Naive thymus-derived CD4-positive, alpha-beta T cell (primary cell): ENCODE data around the gene GARS1. TPM values are rescaled to one million over a fixed set of nuclear protein-coding genes. Genes with fewer than 3 reads are reported as not detected.

Source experiments
- ATAC-seq: fragments of 150-1000 bp; cut with Tn5 transposase; 2 replicates; pipeline ENCODE4 v1.10.0; 2021; ENCODE audit warnings: mild to moderate bottlenecking, moderate library complexity
- CTCF ChIA-PET: fragments of 350-600 bp; sonication (Branson Sonifier 250); formaldehyde crosslinking; loops from one replicate; lab custom pipeline; 2021; ENCODE audit warnings: antibody characterized with exemption; lab: Charles Lee
- POLR2A ChIA-PET: fragments of 350-600 bp; sonication (Branson Sonifier 250); formaldehyde crosslinking; loops from one replicate; lab custom pipeline; 2021; ENCODE audit warnings: antibody characterized with exemption, inconsistent platforms; lab: Charles Lee
- DNase-seq, 9 donors: peaks; one replicate each; pipeline versions ENCODE4 v3.0.0 to v3.0.0-alpha.2; 2020 to 2022; ENCODE audit warnings: mixed read lengths in 1 of 9
- H3K27ac ChIP-seq: one replicate; pipeline ENCODE4 v1.7.0; 2013; ENCODE audit warnings: mild to moderate bottlenecking, low read depth, low read length, moderate library complexity
- H3K27me3 ChIP-seq, 2 donors: one replicate each; pipeline ENCODE4 v1.7.0; 2013; ENCODE audit warnings: low read length in 2 of 2, mild to moderate bottlenecking in 2 of 2, moderate library complexity in 2 of 2; ENCODE audit not compliant: control insufficient read depth in 2 of 2, insufficient read depth in 2 of 2
- H3K36me3 ChIP-seq, 3 experiments: 1 replicate in 2 of 3; 2 replicates in 1 of 3; pipeline ENCODE4 v1.7.0; 2013; ENCODE audit warnings: low read length in 3 of 3, mild to moderate bottlenecking in 3 of 3, moderate library complexity in 1 of 3; ENCODE audit not compliant: insufficient read depth in 3 of 3, control insufficient read depth in 2 of 3
- H3K4me1 ChIP-seq, 2 donors: one replicate each; pipeline ENCODE4 v1.7.0; 2013; ENCODE audit warnings: low read length in 2 of 2, mild to moderate bottlenecking in 2 of 2, moderate library complexity in 1 of 2; ENCODE audit not compliant: control insufficient read depth in 2 of 2, insufficient read depth in 2 of 2
- H3K4me3 ChIP-seq: 2 replicates; pipeline ENCODE4 v1.7.0; 2013; ENCODE audit warnings: mild to moderate bottlenecking, low read length
- H3K9me3 ChIP-seq, 3 experiments: 1 replicate in 2 of 3; 2 replicates in 1 of 3; pipeline ENCODE4 v1.7.0; 2013; ENCODE audit warnings: low read length in 3 of 3; ENCODE audit not compliant: control insufficient read depth in 2 of 3
- H3K27ac Mint-ChIP-seq, 9 donors: one replicate each; pipeline ENCODE4 v1.8.0; 2020 to 2022; ENCODE audit warnings: mixed read lengths in 9 of 9, mild to moderate bottlenecking in 8 of 9, moderate library complexity in 5 of 9, inconsistent platforms in 2 of 9
- H3K27me3 Mint-ChIP-seq, 5 donors: one replicate each; pipeline ENCODE4 v1.8.0; 2021 to 2022; ENCODE audit warnings: mixed read lengths in 5 of 5, mild to moderate bottlenecking in 1 of 5
- H3K36me3 Mint-ChIP-seq, 5 donors: one replicate each; pipeline ENCODE4 v1.8.0; 2020 to 2022; ENCODE audit warnings: mixed read lengths in 5 of 5, mild to moderate bottlenecking in 3 of 5, inconsistent platforms in 1 of 5
- H3K4me1 Mint-ChIP-seq, 7 donors: one replicate each; pipeline ENCODE4 v1.8.0; 2020 to 2022; ENCODE audit warnings: mixed read lengths in 7 of 7, mild to moderate bottlenecking in 3 of 7, inconsistent platforms in 1 of 7
- H3K4me3 Mint-ChIP-seq, 10 donors: one replicate each; pipeline ENCODE4 v1.8.0; 2020 to 2022; ENCODE audit warnings: mild to moderate bottlenecking in 10 of 10, mixed read lengths in 10 of 10, moderate library complexity in 6 of 10, inconsistent platforms in 2 of 10
- H3K9me3 Mint-ChIP-seq, 11 donors: one replicate each; pipeline ENCODE4 v1.8.0; 2020 to 2022; ENCODE audit warnings: mixed read lengths in 11 of 11, mild to moderate bottlenecking in 4 of 11, inconsistent platforms in 1 of 11, moderate library complexity in 1 of 11
- intact Hi-C, 2 donors: fragments of 100-400 bp; cut with micrococcal nuclease; formaldehyde crosslinking; loops; one replicate each; pipeline ENCODE4 v1.15.1; 2023
- polyA plus RNA-seq, 2 donors: library from polyadenylated mRNA; unstranded; fragments of 300-500 nt; fragmentation: Illumina TruSeq; gene quantifications; one replicate each; pipeline ENCODE4 v1.2.3, GENCODE V29; 2021
- total RNA-seq, 6 experiments: library from RNA in 5 of 6; stranded (reverse) in 5 of 6; gene quantifications; 1 replicate in 5 of 6; 2 replicates in 1 of 6; pipeline ENCODE4 v1.2.3 and lab custom pipeline; 2021 to 2026

Gene GARS1
- total and polyA plus RNA-seq, 7 experiments from 2014 or later: 73.8 to 143 (median 75.9) TPM

GRCh38 chr7:30561389-30561788 lies 33.3 kb upstream of the GARS1 start:
- Histone ChIP-seq H3K4me1 (no peaks in the 10 kb centered on the region), H3K4me3 (no peak overlapping the region), H3K27me3 (no peaks in the 10 kb centered on the region), H3K9me3 (no peaks in the 10 kb centered on the region), H3K27ac (no peak overlapping the region), H3K36me3 (peaks cover 0 to 40% (median 6%) of the 10 kb centered on the region in 3 experiments)
- no peak for ATAC-seq
- no peaks in the 10 kb centered on the region for H3K9me3 Mint-ChIP-seq
- H3K4me3 Mint-ChIP-seq: no peak overlapping the region
- POLR2A ChIA-PET: no interaction called here
- H3K27me3 Mint-ChIP-seq: no peaks in the 10 kb centered on the region
- peaks cover 3 to 30% (median 19%) of the 10 kb centered on the region in 5 donors for H3K36me3 Mint-ChIP-seq
- CTCF ChIA-PET: interaction anchor here (0.6 to 1.4 kb wide), 3 partner anchors 16 to 286 kb away, joined by 3 read pairs; no protein-coding TSS in a partner anchor
- DNase-seq: no peak
- H3K27ac Mint-ChIP-seq: no peak overlapping the region
- H3K4me1 Mint-ChIP-seq: peaks cover 0 to 4% (median 0%) of the 10 kb centered on the region in 7 donors
- intact Hi-C loops: loop anchor here in 1 of 2 donors (10.0 kb wide), 2 partner anchors 207 to 1637 kb away; no protein-coding TSS in a partner anchor

GRCh38 chr7:30562498-30562897 lies 32.2 kb upstream of the GARS1 start:
- Mint-ChIP-seq H3K36me3 (peaks cover 3 to 31% (median 19%) of the 10 kb centered on the region in 5 donors), H3K4me3 (no peak overlapping the region), H3K27me3 (no peaks in the 10 kb centered on the region), H3K4me1 (peaks cover 0 to 4% (median 0%) of the 10 kb centered on the region in 7 donors), H3K27ac (no peak overlapping the region), H3K9me3 (no peaks in the 10 kb centered on the region)
- H3K9me3 ChIP-seq: no peaks in the 10 kb centered on the region
- CTCF ChIA-PET: interaction anchor here (0.9 to 4.0 kb wide), 2 partner anchors 11 to 286 kb away, joined by 3 to 45 read pairs; no protein-coding TSS in a partner anchor
- peaks cover 0 to 51% (median 6%) of the 10 kb centered on the region in 3 experiments for H3K36me3 ChIP-seq
- no peaks in the 10 kb centered on the region for H3K27me3 ChIP-seq
- ATAC-seq (no peak), DNase-seq (no peak)
- POLR2A ChIA-PET: no interaction called here
- no peaks in the 10 kb centered on the region for H3K4me1 ChIP-seq
- no peak overlapping the region for H3K4me3 ChIP-seq
- H3K27ac ChIP-seq: no peak overlapping the region
- intact Hi-C loops: loop anchor here in 1 of 2 donors (10.0 kb wide), 2 partner anchors 208 to 1638 kb away; no protein-coding TSS in a partner anchor

- H3K4me3 ChIP-seq: no peak overlapping the region
- ATAC-seq: no peak
- Mint-ChIP-seq H3K27me3 (no peaks in the 10 kb centered on the region), H3K4me1 (peaks cover 0 to 4% (median 0%) of the 10 kb centered on the region in 7 donors), H3K9me3 (no peaks in the 10 kb centered on the region), H3K36me3 (peaks cover 3 to 35% (median 19%) of the 10 kb centered on the region in 5 donors), H3K27ac (no peak overlapping the region), H3K4me3 (no peak overlapping the region)
- H3K27me3 ChIP-seq: no peaks in the 10 kb centered on the region
- no peak overlapping the region for H3K27ac ChIP-seq
- intact Hi-C loops: loop anchor here in 1 of 2 donors (10.0 kb wide), 2 partner anchors 208 to 1638 kb away; no protein-coding TSS in a partner anchor
- CTCF ChIA-PET: interaction anchor here (0.9 to 4.0 kb wide), 3 partner anchors 9 to 286 kb away, joined by 3 to 45 read pairs (median 5); no protein-coding TSS in a partner anchor
- POLR2A ChIA-PET: no interaction called here
- DNase-seq: no peak
- H3K4me1 ChIP-seq: no peaks in the 10 kb centered on the region
- no peaks in the 10 kb centered on the region for H3K9me3 ChIP-seq
- peaks cover 0 to 54% (median 6%) of the 10 kb centered on the region in 3 experiments for H3K36me3 ChIP-seq
These were observed 31.8 kb upstream of the GARS1 start for GRCh38 chr7:30562909-30563308.

GRCh38 chr7:30563326-30563942 lies 31.2 kb upstream of the GARS1 start:
- Mint-ChIP-seq H3K4me3 (no peak overlapping the region), H3K36me3 (peaks cover 7 to 39% (median 19%) of the 10 kb centered on the region in 5 donors), H3K4me1 (peaks cover 0 to 4% (median 0%) of the 10 kb centered on the region in 7 donors), H3K9me3 (no peaks in the 10 kb centered on the region), H3K27ac (no peak overlapping the region), H3K27me3 (no peaks in the 10 kb centered on the region)
- H3K9me3 ChIP-seq: no peaks in the 10 kb centered on the region
- CTCF ChIA-PET: interaction anchor here (0.6 to 4.0 kb wide), 13 partner anchors 10 to 685 kb away, joined by 3 to 45 read pairs (median 6); no protein-coding TSS in a partner anchor
- no peaks in the 10 kb centered on the region for H3K27me3 ChIP-seq
- POLR2A ChIA-PET: interaction anchor here (0.7 kb wide), 1 partner anchor 11 kb away, joined by 3 read pairs; no protein-coding TSS in a partner anchor
- DNase-seq (no peak), ATAC-seq (no peak)
- intact Hi-C loops: loop anchor here in 1 of 2 donors (10.0 kb wide), 2 partner anchors 209 to 1639 kb away; no protein-coding TSS in a partner anchor
- no peaks in the 10 kb centered on the region for H3K4me1 ChIP-seq
- peaks cover 0 to 54% (median 6%) of the 10 kb centered on the region in 3 experiments for H3K36me3 ChIP-seq
- H3K27ac ChIP-seq: no peak overlapping the region
- H3K4me3 ChIP-seq: no peak overlapping the region

GRCh38 chr7:30564243-30564892 lies 30.3 kb upstream of the GARS1 start:
- H3K4me1 Mint-ChIP-seq: peaks cover 0 to 4% (median 0%) of the 10 kb centered on the region in 7 donors
- peak overlapping the region in 1 of 10 donors; percentile 9 for H3K4me3 Mint-ChIP-seq
- H3K4me1 ChIP-seq: no peaks in the 10 kb centered on the region
- H3K27ac ChIP-seq: no peak overlapping the region
- peaks cover 9 to 39% (median 23%) of the 10 kb centered on the region in 5 donors for H3K36me3 Mint-ChIP-seq
- no peaks in the 10 kb centered on the region for H3K9me3 Mint-ChIP-seq
- intact Hi-C loops: loop anchor here (1.0 to 10.0 kb wide), 10 partner anchors 16 to 1640 kb away; no protein-coding TSS in a partner anchor
- peak overlapping the region in 3 of 9 donors; percentile 3 to 39 (median 5) for H3K27ac Mint-ChIP-seq
- no peaks in the 10 kb centered on the region for H3K9me3 ChIP-seq
- peaks cover 0 to 54% (median 6%) of the 10 kb centered on the region in 3 experiments for H3K36me3 ChIP-seq
- ATAC-seq: peak; percentile 98
- peak; percentile 45 to 77 (median 66) for DNase-seq
- ChIA-PET POLR2A (no interaction called here), CTCF (interaction anchor here (0.6 to 4.0 kb wide), 15 partner anchors 9 to 686 kb away, joined by 3 to 45 read pairs (median 6); no protein-coding TSS in a partner anchor)
- H3K27me3 ChIP-seq: no peaks in the 10 kb centered on the region
- H3K4me3 ChIP-seq: no peak overlapping the region
- no peaks in the 10 kb centered on the region for H3K27me3 Mint-ChIP-seq

- Histone ChIP-seq H3K9me3 (no peaks in the 10 kb centered on the region), H3K27ac (no peak overlapping the region), H3K4me3 (no peak overlapping the region), H3K36me3 (peaks cover 2 to 47% (median 5%) of the 10 kb centered on the region in 3 experiments), H3K27me3 (no peaks in the 10 kb centered on the region), H3K4me1 (no peaks in the 10 kb centered on the region)
- Mint-ChIP-seq H3K9me3 (peaks cover 0 to 7% (median 0%) of the 10 kb centered on the region in 11 donors), H3K4me3 (no peak overlapping the region), H3K4me1 (peaks cover 0 to 4% (median 0%) of the 10 kb centered on the region in 7 donors), H3K36me3 (peaks cover 8 to 45% (median 33%) of the 10 kb centered on the region in 5 donors), H3K27me3 (no peaks in the 10 kb centered on the region), H3K27ac (peak overlapping the region in 3 of 9 donors; percentile 14 to 60 (median 45))
- ChIA-PET POLR2A (no interaction called here), CTCF (no interaction called here)
- no peak for DNase-seq
- no peak for ATAC-seq
- intact Hi-C loops: loop anchor here in 1 of 2 donors (10.0 kb wide), 2 partner anchors 212 to 1642 kb away; no protein-coding TSS in a partner anchor
These were observed 28.1 kb upstream of the GARS1 start for GRCh38 chr7:30566596-30566995.
